ENCODE data around the gene FCHSD2.
A peak's percentile ranks its signal among the peaks of the same experiment; 100 is the strongest.
"Not testable (repeated sequence)": the region's sequence is repeated elsewhere in the genome, so short reads cannot be mapped to it uniquely, and the experiment has no call there.

The FCHSD2 gene

DNA sequence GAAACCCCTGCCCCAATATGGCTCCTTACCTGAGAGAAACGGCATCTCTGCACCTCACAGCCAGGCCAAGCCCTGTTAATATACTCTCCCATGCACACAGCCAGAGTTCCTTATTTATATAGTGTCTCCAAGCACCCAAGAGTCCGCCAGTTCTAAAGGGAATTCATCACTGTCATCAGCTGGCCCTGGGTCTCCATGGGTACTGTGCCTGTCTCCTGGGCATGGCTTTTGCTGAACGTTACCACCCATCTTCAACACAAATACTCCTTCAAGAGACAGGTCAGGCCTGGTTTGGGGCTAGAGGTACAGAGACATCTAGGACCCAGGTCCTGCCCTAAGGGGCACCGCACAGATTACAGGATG is 329.5 kb downstream of the FCHSD2 start:
- TF ChIP-seq, protein P1, sequence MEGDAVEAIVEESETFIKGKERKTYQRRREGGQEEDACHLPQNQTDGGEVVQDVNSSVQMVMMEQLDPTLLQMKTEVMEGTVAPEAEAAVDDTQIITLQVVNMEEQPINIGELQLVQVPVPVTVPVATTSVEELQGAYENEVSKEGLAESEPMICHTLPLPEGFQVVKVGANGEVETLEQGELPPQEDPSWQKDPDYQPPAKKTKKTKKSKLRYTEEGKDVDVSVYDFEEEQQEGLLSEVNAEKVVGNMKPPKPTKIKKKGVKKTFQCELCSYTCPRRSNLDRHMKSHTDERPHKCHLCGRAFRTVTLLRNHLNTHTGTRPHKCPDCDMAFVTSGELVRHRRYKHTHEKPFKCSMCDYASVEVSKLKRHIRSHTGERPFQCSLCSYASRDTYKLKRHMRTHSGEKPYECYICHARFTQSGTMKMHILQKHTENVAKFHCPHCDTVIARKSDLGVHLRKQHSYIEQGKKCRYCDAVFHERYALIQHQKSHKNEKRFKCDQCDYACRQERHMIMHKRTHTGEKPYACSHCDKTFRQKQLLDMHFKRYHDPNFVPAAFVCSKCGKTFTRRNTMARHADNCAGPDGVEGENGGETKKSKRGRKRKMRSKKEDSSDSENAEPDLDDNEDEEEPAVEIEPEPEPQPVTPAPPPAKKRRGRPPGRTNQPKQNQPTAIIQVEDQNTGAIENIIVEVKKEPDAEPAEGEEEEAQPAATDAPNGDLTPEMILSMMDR (IDR thresholded peaks at IDR 0.05; ENCODE audit: borderline replicate concordance, insufficient read depth, low read depth, low read length) = no peak
- H3K4me3 ChIP-seq (ENCODE audit: low read depth, low read length) = peak overlapping the region; percentile 87

DNA sequence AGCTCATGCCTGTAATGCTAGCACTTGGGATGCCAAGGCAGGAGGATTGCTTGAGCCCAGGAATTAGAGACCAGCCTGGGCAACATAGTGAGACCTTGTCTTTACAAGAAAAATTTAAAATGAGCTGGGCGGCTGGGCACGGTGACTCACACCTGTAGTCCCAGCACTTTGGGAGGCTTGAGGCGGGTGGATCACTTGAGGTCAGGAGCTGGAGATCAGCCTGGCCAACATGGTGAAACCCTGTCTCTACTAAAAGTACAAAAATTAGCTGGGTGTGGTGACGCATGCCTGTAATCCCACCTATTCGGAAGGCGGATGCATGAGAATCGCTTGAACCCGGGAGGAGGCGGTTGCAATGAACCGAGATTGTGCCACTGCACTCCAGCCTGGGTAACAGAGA is 330.4 kb downstream of the FCHSD2 start:
- not testable (repeated sequence) for H3K4me3 ChIP-seq (ENCODE audit: low read depth, low read length)

DNA sequence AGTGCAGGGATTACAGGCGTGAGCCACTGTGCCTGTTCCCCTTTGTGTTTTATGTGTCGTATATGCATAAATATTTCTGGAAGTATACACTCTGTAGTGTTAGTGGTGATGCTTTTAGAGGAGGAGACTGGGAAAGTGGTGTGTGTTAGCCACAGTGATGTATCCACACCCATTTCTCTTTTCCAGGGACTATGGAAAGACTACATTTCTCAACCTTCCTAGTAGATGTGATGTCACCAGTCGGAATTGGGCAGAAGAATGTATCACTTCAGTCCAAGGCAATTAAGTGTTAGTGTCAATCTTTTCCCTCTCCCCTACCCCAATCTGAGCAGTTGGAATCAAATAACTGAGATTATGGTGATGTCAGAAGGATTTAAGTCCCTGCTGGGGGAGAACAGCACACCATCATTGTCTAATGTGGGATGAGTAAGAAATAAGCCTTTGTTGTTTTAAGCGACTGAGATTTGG is 333.8 kb downstream of the FCHSD2 start:
- H3K4me3 ChIP-seq (ENCODE audit: low read depth, low read length) = no peak overlapping the region
- TF ChIP-seq, protein P1 (IDR thresholded peaks at IDR 0.05; ENCODE audit: borderline replicate concordance, insufficient read depth, low read depth, low read length) = no peak

DNA sequence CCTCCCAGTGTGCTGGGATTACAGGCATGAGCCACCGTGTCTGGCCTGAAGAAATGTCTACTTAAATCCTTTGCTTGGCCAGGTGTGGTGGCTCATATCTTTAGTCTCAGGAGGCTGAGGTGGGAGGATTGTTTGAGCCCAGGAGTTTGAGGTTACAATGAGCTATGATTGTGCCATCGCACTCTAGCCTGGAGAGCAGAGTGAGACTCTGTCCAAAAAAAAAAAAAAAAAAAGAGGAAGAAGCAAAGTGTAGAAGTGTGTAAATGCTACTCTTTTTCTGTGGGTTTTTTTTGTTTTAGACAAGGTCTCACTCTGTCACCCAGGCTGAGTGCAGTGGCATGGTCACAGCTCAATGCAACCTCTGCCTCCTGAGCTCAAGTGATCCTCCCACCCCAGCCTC is 334.3 kb downstream of the FCHSD2 start:
- no peak overlapping the region for H3K4me3 ChIP-seq (ENCODE audit: low read depth, low read length)
- TF ChIP-seq, protein P1 (IDR thresholded peaks at IDR 0.05; ENCODE audit: borderline replicate concordance, insufficient read depth, low read depth, low read length) = no peak

DNA sequence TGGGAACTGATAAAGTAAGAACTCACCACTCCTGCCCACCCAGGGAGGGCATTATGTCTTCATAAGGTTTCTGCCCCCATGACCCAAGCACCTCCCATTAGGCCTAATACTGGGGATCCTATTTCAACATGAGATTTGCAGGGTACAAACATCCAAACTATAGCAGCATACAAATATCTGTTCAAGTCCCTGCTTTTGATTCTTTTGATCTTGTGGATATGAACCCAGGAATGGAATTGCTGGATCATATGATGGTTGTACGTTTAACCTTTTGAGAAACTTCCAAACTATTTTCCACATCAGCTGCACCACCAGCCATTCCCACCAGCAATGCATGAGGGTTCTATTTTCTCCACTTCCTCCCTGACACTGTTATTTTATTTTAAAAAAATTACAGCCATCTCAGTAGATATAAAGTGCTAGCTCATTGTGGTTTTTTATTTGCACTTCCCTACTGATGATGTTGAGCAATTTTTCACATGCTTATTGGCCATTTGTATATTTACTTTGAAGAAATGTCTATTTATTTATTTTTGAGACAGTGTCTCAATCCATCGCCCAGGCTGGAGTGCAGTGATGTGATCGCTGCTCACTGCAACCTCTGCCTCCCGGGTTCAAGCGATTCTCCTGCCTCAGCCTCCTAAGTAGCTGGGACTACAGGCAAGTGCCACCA is 335.0 kb downstream of the FCHSD2 start:
- no peak overlapping the region for H3K4me3 ChIP-seq (ENCODE audit: low read depth, low read length)
- TF ChIP-seq, protein P1 (IDR thresholded peaks at IDR 0.05; ENCODE audit: borderline replicate concordance, insufficient read depth, low read depth, low read length) = no peak

DNA sequence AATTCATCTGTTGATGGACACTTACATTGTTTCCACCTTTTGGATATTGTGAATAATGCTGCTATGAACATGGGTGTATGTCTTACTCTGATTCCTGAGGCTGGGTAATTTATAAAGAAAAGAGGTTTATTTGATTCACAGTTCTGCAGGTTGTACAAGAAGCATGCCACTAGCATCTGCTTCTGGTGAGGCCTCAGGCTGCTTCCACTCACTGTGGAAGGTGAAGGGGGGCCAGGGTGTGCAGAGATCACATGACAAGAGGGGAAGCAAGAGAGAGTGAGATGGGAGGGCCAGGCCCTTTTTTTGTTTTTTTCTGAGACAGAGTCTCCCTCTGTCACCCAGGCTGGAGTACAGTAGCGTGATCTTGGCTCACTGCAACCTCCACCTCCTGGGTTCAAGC is 335.7 kb downstream of the FCHSD2 start:
- H3K4me3 ChIP-seq (ENCODE audit: low read depth, low read length) = not testable (repeated sequence)

DNA sequence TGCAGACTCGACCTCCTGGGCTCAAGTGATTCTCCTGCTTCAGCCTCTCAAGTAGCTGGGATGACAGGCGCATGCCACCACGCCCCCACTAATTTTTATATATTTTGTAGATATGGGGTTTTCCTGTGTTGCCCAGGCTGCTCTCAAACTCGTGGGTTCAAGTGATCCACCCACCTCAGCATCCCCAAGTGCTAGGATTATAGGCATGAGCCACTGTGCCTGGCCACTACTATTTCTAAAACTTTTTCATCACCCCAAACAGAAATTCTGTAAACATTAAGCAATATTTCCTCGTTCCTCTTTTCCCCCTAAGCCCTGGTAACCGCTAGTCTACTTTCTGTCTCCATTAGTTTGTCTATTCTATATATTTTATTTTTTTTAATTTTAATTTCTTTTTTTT is 336.9 kb downstream of the FCHSD2 start:
- no peak overlapping the region for H3K4me3 ChIP-seq (ENCODE audit: low read depth, low read length)
- TF ChIP-seq, protein P1 (IDR thresholded peaks at IDR 0.05; ENCODE audit: borderline replicate concordance, insufficient read depth, low read depth, low read length) = no peak

DNA sequence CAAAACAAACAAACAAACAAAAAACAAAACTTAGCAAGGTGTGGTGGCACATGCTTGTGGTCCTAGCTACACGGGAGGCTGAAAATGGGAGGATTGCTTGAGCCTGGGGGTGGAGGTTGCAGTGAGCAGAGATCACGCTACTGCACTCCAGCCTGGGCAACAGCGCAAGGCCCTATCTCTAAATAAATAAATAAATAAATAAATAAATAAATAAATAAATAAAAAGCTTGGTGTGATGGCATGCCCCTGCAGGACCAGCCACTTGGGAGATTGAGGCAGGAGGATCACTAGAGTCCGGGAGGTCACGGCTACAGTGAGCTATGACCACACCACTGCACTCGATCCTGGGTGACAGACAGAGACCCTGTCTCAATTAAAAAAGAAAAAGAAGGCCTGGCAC is 339.3 kb downstream of the FCHSD2 start:
- TF ChIP-seq, protein P1 (IDR thresholded peaks at IDR 0.05; ENCODE audit: borderline replicate concordance, insufficient read depth, low read depth, low read length) = no peak
- no peak overlapping the region for H3K4me3 ChIP-seq (ENCODE audit: low read depth, low read length)
